GM21515 (cell line): ENCODE results near the gene NINJ2.

ENCODE experiments used
- ATAC-seq: cut with Tn5 transposase; IDR thresholded peaks from one replicate; pipeline ENCODE4 v1.9.1; 2021; ENCODE audit not compliant: unreplicated experiment

Gene NINJ2

DNA sequence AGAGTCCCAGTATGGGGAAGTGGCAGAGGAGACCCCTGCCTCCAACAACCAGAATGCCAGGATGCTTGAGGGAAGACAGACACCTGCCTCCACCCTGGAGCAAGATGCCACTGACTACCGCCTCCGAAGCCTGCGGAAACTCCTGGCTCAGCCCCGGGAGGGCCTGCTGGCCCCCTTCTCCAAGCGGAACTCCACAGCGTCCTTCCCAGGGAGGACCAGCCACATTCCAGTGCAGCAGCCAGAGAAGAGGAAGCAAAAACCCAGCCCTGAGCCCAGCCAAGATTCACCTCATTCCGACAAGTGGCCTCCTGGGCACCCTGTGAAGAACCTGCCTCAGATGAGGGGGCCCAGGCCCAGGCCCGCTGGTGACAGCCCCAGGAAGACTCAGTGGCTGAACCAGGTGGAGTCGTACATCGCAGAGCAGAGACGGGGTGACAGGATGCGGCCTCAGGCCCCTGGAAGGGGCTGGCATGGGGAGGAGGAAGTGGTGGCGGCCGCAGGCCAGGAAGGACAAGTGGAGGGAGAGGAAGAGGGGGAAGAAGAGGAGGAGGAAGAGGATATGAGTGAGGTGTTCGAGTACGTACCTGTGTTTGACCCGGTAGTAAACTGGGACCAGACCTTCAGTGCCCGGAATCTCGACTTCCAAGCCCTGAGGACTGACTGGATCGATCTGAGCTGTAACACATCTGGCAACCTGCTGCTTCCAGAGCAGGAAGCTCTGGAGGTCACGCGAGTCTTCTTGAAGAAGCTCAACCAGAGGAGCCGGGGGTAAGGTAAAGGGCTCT lies 109.8 kb downstream of the NINJ2 start:
- no peak for ATAC-seq

DNA sequence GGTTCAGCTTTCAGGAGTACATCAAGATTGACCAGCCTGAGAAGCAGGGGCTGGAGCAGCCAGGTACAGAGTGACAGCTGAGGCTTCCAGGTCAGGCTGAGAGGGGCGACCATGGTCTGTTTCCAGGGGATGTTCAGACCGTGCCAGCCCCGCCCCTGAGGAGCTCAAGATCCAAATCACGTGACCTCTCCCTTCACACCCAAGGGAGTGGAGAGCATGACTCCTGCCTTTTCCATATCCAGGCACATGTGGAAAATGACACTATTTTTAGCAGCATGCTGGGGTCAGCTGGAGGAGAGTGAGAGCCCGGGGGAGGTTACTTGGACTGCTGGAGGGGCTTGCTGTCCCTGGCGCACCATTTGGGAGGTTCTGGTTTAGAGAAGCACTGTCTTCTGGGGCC lies 110.8 kb downstream of the NINJ2 start:
- ATAC-seq, result no peak

GRCh38 chr12:550473-551260 lies 112.6 kb downstream of the NINJ2 start:
- ATAC-seq, result no peak

GRCh38 chr12:549476-550082 lies 113.7 kb downstream of the NINJ2 start:
- no peak for ATAC-seq

- no peak for ATAC-seq
Measured at GRCh38 chr12:547883-548470, 115.3 kb downstream of the NINJ2 start.

GRCh38 chr12:546920-547845 lies 116.1 kb downstream of the NINJ2 start:
- ATAC-seq, result no peak

DNA sequence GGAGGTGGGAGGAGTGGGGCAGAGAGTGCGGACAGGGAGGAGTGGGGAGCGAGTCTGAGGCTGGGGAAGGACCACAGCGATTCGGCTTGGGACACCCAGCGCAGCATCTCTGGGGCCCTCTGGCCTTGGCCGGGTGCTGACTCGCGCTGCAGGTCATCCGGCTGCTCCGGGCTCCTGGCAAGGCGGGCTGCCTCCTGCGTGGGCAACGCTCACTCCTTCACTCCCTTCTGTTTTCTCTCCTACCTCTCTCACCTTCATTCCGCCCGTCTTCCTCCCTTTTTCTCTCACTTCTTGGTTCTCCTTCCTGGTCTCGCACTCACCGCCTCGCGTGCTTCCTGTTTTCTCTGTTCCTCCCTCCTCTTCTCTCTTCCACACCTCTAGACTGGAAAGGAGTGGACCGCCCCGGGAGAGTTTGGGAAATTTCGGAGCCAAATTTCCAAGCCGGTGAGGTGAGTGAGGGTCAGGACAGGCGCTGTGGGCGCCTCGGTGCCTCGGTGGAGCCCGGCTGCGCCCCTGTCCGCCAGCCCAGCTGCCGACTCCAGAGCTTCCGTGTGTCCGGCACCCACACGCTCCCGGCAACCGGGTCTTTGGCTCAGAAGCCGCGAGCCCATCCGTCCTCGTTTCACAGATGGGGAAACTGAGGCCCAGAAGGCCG lies 116.9 kb downstream of the NINJ2 start:
- ATAC-seq, result no peak

- no peak for ATAC-seq
Measured at GRCh38 chr12:545835-546234, 117.4 kb downstream of the NINJ2 start.

GRCh38 chr12:544941-545635 lies 118.2 kb downstream of the NINJ2 start:
- ATAC-seq, result no peak

DNA sequence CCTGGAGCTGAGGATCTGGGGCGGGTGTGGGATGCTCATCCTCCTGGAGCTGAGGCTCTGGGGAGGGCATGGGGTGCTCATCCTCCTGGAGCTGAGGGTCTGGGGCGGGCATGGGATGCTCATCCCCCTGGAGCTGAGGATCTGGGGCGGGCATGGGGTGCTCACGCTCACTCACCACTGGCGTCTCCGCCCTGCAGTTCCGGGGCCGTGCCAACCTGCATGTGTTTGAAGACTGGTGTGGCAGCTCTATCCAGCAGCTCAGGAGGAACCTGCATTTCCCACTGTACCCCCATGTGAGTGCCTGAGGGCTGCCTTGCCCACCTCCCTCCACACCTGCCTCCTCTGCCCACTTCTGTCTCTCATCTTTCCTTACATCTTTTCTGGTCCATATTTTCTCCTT lies 119.1 kb downstream of the NINJ2 start:
- no peak for ATAC-seq

GRCh38 chr12:543114-543451 lies 120.2 kb downstream of the NINJ2 start:
- no peak for ATAC-seq

- ATAC-seq, result no peak
Measured at GRCh38 chr12:542395-543113, 120.7 kb downstream of the NINJ2 start.

DNA sequence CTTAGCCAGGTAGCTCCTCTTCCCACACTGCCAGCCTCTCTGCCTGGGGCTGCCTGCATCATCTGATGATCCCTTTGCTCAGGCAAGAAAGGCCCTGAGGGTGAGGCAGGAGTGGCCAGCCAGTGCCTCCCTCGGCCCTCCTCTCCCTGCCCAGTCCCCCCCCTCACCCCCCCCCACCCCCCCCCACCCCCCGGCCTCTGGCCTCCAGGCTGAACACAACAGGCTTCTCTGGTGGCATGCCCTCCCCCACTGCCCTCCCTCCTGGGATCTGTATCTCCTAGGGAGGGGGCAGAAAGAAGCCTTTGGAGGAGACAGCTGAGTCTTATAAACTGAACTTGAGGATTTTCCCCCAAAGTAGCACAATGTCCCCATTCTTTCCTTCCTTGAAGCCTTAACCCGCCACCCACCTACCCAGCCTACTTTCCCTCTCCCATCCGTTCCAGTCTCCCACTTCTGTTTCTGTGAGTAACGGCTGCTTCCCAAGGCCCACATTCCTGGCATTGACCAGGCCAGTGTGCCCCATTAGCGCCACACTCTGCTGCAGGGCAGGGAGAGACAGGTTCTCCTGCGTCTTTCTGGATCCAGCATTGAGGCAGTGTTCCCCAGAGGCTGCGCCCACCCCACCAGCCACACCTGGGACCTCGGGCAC lies 121.4 kb downstream of the NINJ2 start:
- ATAC-seq, result no peak

DNA sequence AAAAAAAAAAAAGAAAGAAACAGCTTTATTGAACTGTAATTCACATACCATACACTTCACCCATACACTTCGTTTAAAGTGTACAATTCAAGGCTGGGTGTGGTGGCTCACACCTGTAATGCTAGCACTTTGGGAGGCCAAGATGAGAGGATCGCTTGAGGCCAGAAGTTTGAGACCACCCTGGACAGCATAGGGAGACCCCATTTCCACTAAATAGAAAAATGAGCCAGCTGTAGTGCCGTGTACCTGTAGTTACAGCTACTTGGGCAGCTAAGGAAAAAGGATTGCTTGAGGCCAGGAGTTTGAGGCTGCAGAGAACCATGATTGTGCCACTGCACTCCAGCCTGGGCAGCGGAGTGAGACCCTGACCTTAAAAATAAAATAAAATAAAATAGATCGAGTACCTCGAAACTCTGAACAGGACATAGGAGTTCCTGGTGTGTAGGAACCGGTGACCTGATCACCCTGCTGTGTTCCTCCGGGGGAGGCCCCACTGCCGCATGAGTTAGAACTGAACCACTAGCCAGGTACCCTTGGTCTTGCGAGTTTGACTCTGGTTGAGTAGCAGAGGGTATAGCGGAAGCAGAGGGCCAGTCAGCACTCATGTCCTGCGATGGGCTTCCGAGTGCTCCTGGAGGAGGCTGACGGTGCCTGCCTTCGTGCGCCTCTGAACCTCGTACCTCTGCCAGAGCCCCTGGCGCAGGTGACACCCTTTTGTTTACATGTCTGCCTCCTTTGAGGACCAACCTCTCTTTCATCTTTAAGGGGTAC lies 123.5 kb downstream of the NINJ2 start:
- ATAC-seq, result no peak

- no peak for ATAC-seq
Measured at GRCh38 chr12:538731-539539, 124.3 kb downstream of the NINJ2 start.

DNA sequence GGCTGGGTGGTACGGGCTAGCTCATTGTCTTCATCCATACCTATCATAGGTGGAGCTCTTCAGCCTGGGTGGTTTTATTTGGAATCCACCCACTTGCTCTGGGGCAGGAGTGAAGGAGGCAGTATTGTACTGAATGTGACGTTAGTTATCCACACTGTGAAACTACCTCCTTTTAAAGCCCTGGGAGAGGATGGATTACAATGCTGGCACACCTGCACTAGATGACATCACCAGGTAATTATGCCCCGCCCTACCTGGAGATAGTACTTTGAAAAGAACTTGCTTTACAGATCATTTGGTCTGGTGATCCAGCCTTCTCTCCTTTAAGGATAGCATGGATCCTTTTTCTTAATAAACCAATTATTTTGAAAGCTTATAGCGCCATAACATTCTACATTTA lies 125.5 kb downstream of the NINJ2 start:
- ATAC-seq, result no peak

DNA sequence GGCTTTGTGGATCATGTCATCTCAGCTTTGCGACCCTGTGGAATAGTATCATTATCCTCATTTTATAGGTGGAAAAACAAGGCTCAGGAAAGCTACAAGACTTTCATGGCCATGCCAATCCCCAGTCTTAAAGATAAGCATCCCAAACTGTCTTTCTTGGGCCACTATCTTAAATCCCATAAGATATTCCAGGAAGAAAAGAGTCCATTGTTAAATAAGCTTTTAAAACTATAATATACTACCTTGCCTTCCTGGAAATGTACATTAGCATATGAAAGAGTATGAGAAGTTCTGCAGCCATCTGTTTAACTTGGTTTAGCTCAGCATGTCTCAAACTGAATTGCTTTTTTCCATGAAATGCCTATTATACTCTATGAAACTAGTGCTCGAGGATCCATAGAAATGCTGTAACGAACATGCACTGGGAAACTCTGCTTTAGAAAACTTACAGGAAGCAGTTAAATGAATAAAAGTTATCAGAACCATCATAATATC lies 126.4 kb downstream of the NINJ2 start:
- no peak for ATAC-seq
